ENCODE measurements around the gene TSPAN16. TPM values are rescaled to one million over a fixed set of nuclear protein-coding genes. Genes with fewer than 3 reads are reported as not detected.
"Not testable (repeated sequence)": the region's sequence is repeated elsewhere in the genome, so short reads cannot be mapped to it uniquely, and the experiment has no call there.

TSPAN16 gene
- total RNA-seq, 1 donor from 2014 or later = not detected

GRCh38 chr19:11299946-11300810, 4.2 kb downstream of the TSPAN16 start:
- DNase-seq (ENCODE audit: low spot score in 2 of 2) (no peak), FAIRE-seq (no peak)

DNA sequence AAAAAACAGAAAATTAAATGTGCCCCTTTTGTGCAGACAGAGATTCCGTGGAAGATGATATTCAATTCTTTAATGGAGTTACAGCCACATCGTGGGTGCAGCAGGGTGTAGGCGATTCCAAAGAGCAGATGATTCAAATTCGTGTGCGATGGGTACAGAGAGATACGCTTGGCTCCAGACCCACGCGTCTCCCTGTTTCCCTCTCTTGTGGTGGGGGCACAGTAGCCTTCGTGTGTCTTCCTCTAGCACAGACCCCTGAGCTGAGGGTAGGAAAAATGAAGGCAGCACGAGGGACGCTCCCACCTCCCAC, 4.8 kb downstream of the TSPAN16 start:
- DNase-seq (ENCODE audit: low spot score in 2 of 2) (no peak), FAIRE-seq (no peak)

DNA sequence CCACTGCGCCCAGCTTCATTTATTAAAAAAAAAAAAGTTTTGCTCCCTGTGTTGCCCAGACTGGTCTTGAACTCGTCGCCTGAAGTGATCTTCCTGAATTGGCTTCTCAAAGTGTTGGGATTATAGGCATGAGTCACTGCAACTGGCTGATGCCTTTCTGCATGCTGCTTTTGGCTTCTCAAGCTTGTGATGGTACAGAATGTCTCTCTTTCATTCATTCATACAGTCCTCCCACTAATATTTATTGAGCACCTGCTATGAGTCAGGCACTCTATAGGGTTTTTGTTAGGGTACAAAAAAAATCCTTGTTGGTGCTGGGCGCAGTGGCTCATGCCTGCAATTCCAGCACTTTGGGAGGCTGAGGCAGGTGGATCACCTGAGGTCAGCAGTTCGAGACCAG, 9.0 kb downstream of the TSPAN16 start:
- no peak for DNase-seq (ENCODE audit: low spot score in 2 of 2)
- FAIRE-seq = no peak

DNA sequence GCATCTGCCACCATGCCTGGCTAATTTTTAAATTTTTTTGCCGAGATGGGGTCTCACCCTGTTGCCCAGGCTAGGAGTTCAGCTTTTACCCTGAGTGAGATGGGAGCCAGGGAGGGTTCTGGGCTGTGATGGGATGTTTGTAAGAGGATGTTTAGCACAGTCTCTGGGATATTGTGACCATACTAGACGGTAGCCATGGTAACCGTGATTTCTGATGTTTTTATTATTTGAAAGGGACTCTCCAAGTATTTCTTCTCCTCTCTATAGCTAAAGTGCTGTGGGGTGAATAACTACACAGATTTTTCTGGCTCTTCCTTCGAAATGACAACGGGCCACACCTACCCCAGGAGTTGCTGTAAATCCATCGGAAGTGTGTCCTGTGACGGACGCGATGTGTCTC, 10.4 kb downstream of the TSPAN16 start:
- DNase-seq (ENCODE audit: low spot score in 2 of 2) (no peak), FAIRE-seq (no peak)

DNA sequence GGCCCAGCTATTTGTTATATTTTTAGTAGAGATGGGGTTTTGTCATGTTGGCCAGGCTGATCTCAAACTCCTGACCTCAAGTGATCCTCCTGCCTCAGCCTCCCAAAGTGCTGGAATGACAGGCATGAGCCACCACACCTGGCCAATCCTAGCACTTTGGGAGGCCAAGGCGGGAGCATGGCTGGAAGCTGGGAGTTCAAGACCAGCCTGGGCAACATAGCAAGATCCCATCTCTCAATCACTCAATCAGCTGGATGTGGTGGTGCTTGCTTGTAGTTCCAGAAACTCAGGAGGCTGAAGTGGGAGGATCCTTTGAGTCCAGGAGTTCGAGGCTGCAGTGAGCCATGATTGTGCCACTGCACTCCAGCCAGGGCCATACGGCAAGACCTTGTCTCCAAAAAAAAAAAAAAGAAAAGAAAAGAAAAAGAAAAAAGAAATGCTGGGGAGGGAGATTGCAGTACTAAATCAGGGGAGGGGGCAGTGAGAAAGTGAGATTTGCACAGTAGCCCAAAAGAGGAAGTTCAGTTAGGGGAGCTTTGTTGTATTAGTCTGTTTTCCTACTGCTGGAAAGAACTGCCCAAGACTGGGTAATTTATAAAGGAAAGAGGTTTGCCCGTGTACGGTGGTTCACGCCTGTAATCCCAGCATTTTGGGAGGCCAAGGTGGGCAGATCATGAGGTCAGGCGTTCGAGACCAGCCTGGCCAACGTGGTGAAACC, 24.5 kb downstream of the TSPAN16 start:
- not testable (repeated sequence) for FAIRE-seq; DNase-seq (ENCODE audit: low spot score in 2 of 2)

- no peak for DNase-seq (ENCODE audit: low spot score in 2 of 2)
- no peak for FAIRE-seq
Measured at GRCh38 chr19:11321191-11322126, 25.5 kb downstream of the TSPAN16 start.

- FAIRE-seq = no peak
- no peak for DNase-seq (ENCODE audit: low spot score in 2 of 2)
Measured at GRCh38 chr19:11322269-11323024, 26.5 kb downstream of the TSPAN16 start.

GRCh38 chr19:11323601-11324078, 27.7 kb downstream of the TSPAN16 start:
- DNase-seq (ENCODE audit: low spot score in 2 of 2) (no peak), FAIRE-seq (no peak)

DNA sequence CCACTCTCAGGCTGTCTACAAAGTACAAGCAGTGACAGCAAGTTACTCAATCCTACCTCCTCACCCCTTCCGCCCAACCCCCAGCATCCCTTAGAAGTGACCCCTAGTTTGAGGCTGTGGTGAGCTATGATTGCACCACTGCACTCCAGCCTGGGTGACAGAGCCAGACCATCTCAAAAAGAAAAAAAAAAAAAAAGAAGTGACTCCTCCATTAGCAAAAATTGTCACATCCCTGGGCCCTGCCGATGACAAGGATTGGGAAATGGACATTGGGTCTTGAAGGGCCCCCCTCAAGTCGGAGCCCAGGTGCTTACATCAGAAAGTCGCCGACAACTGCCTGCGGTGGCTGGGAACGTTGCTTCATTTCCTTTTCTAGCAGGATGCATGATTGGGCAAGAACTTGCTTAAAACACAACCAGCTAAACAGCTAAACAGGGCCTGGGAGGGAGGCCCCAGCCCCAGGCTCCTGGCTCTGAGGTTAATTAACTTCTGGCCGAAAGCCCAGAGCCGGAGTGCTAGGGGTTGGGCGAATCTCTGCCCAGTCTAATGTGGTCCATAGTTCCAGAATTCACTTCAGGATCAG, 28.2 kb downstream of the TSPAN16 start:
- no peak for DNase-seq (ENCODE audit: low spot score in 2 of 2)
- no peak for FAIRE-seq

- FAIRE-seq (no peak), DNase-seq (ENCODE audit: low spot score in 2 of 2) (no peak)
Measured at GRCh38 chr19:11324748-11325389, 28.9 kb downstream of the TSPAN16 start.

DNA sequence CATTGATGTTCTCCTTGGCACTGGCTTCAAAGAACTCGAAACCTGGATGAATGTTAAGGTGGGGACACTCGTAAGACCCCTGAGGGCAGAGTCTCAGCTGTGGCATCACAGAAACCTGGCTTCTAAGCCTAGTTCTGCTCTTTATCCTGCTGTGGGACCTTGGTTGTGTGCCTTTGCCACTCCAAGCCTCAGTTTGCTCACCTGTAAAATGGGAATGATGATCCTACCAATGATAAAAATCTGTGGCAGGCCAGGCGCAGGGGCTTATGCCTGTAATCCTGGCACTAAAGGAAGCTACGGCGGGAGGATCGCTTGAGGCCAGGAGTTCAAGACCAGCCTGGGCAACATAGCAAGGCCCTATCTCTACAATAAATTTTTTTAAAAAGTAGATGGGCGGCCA, 29.6 kb downstream of the TSPAN16 start:
- DNase-seq (ENCODE audit: low spot score in 2 of 2) (no peak), FAIRE-seq (no peak)

GRCh38 chr19:11330127-11330526, 34.2 kb downstream of the TSPAN16 start:
- no peak for DNase-seq (ENCODE audit: low spot score in 2 of 2)
- no peak for FAIRE-seq

DNA sequence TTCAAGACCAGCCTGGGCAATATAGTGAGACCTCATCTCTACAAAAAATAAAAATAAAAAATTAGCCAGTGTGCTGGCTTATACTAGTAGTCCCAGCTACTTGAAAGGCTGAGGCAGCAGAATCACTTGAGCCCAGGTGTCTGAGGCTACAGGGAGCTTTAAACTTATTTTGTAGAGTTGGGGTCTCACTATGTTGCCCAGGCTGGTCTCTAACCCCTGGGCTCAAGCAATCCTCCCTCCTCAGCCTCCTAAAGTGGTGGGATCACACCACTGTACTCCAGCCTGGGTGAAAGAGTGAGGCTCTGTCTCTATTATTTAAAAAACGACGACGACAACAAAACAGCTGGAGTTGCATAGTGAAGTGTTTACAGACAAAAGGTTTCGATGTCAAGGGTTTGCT, 35.5 kb downstream of the TSPAN16 start:
- DNase-seq (ENCODE audit: low spot score in 2 of 2) = no peak
- no peak for FAIRE-seq

DNA sequence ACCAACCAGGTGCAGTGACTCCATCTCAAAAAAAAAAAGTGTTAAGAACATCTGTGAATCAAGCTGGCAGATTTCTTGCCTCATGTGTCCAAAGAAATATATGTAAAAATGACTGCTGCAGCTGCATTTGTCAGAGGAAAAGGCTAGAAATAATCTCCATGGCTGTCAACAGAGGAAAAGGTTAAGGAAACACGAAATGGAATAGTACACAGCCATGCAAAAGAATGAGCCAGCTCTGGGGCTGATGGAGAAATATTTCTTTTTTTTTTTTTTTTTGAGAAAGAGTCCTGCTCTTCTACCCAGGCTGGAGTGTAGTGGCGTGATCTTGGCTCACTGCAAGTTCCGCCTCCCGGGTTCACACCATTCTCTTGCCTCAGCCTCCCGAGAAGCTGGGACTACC, 36.9 kb downstream of the TSPAN16 start:
- DNase-seq (ENCODE audit: low spot score in 2 of 2) = no peak
- no peak for FAIRE-seq

GRCh38 chr19:11333838-11334237, 37.9 kb downstream of the TSPAN16 start:
- not testable (repeated sequence) for DNase-seq (ENCODE audit: low spot score in 2 of 2); FAIRE-seq

DNA sequence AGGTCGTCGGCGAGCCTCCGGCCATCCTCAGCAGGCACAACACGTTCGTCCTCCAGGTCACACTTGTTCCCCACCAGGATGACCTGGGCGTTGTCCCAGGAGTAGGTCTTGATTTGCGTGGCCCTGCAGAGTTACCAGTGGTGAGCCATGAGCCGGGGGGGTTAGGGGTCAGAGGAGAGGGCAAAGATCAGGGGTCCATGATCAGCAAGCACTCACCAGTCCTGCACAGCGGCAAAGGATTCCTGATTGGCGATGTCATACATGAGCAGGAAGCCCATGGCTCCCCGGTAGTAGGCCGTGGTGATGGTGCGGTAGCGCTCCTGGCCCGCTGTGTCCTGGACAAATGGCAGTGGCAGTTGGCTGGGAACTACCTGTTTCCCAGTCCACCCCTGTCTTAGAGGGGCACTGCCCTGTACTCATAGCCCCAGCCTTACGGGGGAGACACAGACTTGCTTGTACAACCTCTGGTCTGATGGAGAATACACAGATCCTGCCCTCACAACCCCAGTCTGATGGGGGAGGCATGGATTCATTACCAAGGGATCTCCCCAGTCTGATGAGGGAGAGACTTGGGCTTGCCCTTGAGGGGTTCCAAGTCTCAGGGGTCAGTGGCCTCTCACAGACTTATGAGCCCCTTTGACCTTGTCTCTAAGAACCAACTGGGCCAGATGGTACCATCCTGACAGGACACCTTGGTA, 39.6 kb downstream of the TSPAN16 start:
- FAIRE-seq (no peak), DNase-seq (ENCODE audit: low spot score in 2 of 2) (no peak)

GRCh38 chr19:11337080-11337479, 41.1 kb downstream of the TSPAN16 start:
- FAIRE-seq (no peak), DNase-seq (ENCODE audit: low spot score in 2 of 2) (no peak)

- no peak for FAIRE-seq
Measured at GRCh38 chr19:11338121-11338520, 42.2 kb downstream of the TSPAN16 start.

More at GRCh38 chr19:11338121-11338520, 42.2 kb downstream of the TSPAN16 start:
- DNase-seq (ENCODE audit: low spot score in 2 of 2) = no peak

All from frontal cortex (tissue), 4 donors.